AG04450 (cell line): ENCODE results near the gene PRRC1. TPM values are rescaled to one million over a fixed set of nuclear protein-coding genes. Genes with fewer than 3 reads are reported as not detected.

Source experiments
- CTCF ChIA-PET: fragments of 300-600, 350-600 bp; formaldehyde crosslinking; extraction: SDS; loops from one replicate; lab custom pipeline; 2022; ENCODE audit warnings: antibody characterized with exemption, inconsistent platforms; lab: Charles Lee
- POLR2A ChIA-PET: fragments of 350-600 bp; formaldehyde crosslinking; extraction: SDS; loops from one replicate; lab custom pipeline; 2021; ENCODE audit warnings: antibody characterized with exemption, inconsistent platforms; lab: Yijun Ruan, JAX
- DNase-seq: peaks from one replicate; pipeline ENCODE4 v3.0.0-alpha.2; 2011; ENCODE audit warnings: low read depth, low spot score
- H3K27ac ChIP-seq: one replicate; pipeline ENCODE4 v1.5.1; 2012; ENCODE audit warnings: low read depth, low read length, control low read depth
- H3K27me3 ChIP-seq: one replicate; pipeline ENCODE4 v1.6.0; 2012; ENCODE audit warnings: low read length; ENCODE audit not compliant: control insufficient read depth, insufficient read depth
- H3K4me3 ChIP-seq: 2 replicates; pipeline ENCODE4 v1.5.1; 2011; ENCODE audit warnings: mild to moderate bottlenecking, low read depth, low read length, control low read depth
- H3K9me3 ChIP-seq: 2 replicates; pipeline ENCODE4 v1.5.1; 2012; ENCODE audit warnings: low read length; ENCODE audit not compliant: control insufficient read depth, insufficient read depth
- polyA plus RNA-seq: library from polyadenylated mRNA; depleted of rRNA; stranded (reverse); fragments of >200 nt; gene quantifications from 2 replicates; pipeline ENCODE4 v1.2.3, GENCODE V29; 2011
- TF ChIP-seq, protein P1 (sequence below): IDR thresholded peaks from 2 replicates; pipeline ENCODE4 v1.5.1; 2011; ENCODE audit warnings: low read depth, low read length, control low read depth, inconsistent platforms

Gene PRRC1
- polyA plus RNA-seq, 1 experiment: 120 TPM

DNA sequence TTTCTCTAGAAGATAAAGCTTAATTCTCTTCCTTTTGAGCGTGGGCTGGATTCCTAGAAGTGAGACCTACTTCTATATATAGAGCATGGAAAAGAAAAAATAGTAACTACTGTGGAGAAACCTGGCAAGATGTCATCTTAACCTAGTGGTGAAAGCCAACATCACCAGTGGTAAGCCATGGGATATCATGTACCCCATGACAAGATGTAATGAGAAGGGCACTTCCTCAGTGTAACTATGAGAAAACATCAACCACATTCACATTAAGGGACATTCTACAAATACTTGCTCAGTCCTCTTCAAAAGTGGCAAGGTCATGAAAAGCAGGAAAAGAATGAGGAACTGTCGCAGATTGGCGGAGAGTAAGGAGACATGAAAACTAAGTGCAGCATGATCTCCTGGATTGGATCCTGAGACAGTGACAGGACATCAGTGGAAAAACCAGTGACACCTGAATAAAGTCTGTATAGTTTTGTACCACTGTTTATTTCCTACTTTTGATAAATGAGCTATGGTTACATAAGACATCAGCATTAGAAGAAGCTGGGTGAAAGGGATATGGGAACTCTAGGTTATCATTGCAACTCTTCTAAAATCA is 65.4 kb downstream of the PRRC1 start:
- no peak overlapping the region for H3K27ac ChIP-seq
- no peak for DNase-seq
- no peaks in the 10 kb centered on the region for H3K9me3 ChIP-seq
- POLR2A ChIA-PET: no interaction called here
- H3K27me3 ChIP-seq: no peaks in the 10 kb centered on the region
- TF ChIP-seq, protein P1, sequence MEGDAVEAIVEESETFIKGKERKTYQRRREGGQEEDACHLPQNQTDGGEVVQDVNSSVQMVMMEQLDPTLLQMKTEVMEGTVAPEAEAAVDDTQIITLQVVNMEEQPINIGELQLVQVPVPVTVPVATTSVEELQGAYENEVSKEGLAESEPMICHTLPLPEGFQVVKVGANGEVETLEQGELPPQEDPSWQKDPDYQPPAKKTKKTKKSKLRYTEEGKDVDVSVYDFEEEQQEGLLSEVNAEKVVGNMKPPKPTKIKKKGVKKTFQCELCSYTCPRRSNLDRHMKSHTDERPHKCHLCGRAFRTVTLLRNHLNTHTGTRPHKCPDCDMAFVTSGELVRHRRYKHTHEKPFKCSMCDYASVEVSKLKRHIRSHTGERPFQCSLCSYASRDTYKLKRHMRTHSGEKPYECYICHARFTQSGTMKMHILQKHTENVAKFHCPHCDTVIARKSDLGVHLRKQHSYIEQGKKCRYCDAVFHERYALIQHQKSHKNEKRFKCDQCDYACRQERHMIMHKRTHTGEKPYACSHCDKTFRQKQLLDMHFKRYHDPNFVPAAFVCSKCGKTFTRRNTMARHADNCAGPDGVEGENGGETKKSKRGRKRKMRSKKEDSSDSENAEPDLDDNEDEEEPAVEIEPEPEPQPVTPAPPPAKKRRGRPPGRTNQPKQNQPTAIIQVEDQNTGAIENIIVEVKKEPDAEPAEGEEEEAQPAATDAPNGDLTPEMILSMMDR: no peak
- CTCF ChIA-PET: no interaction called here
- no peak overlapping the region for H3K4me3 ChIP-seq

DNA sequence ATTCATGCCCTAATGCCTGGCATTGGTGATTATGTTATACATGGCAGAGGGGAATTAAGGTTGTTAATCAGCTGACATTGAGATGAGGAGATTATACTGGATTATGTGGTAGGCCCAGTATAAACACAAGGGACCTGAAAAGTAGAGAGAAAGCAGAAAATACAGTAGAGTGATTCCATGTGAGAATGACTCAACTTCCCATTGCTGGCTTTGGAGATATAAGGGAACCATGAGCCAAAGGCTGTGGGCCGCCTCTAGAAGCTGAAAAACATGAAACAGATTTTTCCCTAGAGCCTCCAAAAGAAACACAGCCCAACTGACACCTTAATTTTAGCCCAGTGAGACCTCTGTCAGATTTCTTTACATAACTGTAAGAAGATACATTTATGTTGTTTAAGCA is 66.4 kb downstream of the PRRC1 start:
- Histone ChIP-seq H3K27ac (no peak overlapping the region), H3K9me3 (no peaks in the 10 kb centered on the region), H3K4me3 (no peak overlapping the region), H3K27me3 (no peaks in the 10 kb centered on the region)
- POLR2A ChIA-PET: no interaction called here
- TF ChIP-seq, protein P1: no peak
- CTCF ChIA-PET: no interaction called here
- no peak for DNase-seq

DNA sequence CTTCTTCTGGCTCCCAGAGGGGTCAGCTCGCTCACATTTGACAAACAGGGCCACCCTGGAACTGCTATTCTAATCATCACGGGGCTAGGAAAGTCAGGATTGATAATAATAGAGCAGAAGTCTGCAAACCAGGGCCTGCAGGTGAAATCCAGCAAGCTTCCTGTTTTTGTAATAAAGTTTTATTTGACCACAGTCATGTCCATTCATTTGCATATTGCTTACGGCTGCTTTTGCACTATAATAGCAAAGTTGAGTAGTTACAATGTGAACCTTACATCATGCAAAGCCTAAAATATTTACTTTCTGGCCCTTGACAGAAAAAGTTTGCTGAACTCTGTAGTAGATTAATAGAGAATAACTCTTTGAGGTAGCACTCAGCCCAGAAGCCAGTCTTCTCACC is 68.2 kb downstream of the PRRC1 start:
- Histone ChIP-seq H3K27me3 (peaks cover 2% of the 10 kb centered on the region), H3K9me3 (no peaks in the 10 kb centered on the region), H3K4me3 (no peak overlapping the region), H3K27ac (no peak overlapping the region)
- CTCF ChIA-PET: no interaction called here
- TF ChIP-seq, protein P1: no peak
- no peak for DNase-seq
- POLR2A ChIA-PET: no interaction called here

DNA sequence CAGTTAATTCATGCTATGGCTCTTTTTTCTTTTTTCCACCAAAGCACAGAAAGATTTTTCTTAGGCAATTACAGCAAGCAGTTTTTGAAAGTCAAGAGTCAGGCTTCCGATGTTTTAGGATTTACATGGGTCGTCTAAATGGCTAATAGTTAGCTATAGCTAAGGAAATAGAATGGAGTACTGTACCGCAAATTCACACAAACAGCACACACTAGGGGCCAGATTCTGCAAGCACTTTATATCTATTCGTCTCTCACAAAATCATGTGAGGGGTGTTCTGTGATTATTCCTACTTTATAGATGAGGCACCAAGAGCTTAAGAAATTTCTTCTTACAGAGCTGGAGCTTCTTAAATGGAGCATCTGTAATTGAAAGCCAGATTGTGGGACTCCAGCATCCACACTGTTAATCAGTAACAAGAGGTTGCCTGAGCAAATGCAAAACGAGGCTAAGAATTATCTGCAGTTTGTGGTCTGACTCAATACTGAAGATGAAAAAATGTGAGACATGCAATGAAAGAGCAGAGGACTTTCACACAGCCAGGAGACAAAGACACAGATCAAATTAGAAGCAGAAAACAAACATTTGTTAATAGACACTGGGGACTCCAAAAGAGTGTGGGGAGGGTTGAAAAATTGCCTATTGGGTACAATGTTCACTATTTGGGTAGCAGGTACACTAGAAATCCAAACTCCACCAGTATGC is 68.8 kb downstream of the PRRC1 start:
- TF ChIP-seq, protein P1: no peak
- ChIA-PET POLR2A (no interaction called here), CTCF (no interaction called here)
- Histone ChIP-seq H3K4me3 (no peak overlapping the region), H3K27me3 (peaks cover 2% of the 10 kb centered on the region), H3K9me3 (no peaks in the 10 kb centered on the region), H3K27ac (no peak overlapping the region)
- no peak for DNase-seq

DNA sequence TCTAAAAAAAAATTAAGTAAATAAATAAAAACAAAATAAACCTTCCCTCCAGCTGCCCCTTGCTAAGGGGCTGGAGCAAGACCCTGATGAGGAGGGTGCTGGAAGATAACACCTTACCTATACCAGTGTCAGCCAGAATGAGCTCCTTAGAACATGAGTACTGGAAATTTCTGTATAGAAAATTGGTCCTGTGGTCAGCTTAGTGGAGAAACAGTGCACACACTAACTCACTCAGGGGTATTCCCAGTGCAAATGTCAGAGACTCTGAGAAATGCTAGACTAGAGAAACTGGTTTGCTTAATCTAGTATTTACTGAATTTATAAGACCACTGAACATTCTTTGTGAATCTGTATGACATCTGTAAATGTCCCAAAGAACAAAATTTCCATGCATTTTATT is 69.4 kb downstream of the PRRC1 start:
- ChIA-PET POLR2A (no interaction called here), CTCF (no interaction called here)
- DNase-seq: no peak

More for the DNA sequence above, 69.4 kb downstream of the PRRC1 start:
- no peak overlapping the region for H3K4me3 ChIP-seq
- H3K27ac ChIP-seq: no peak overlapping the region
- TF ChIP-seq, protein P1: no peak
- H3K27me3 ChIP-seq: peaks cover 2% of the 10 kb centered on the region
- no peaks in the 10 kb centered on the region for H3K9me3 ChIP-seq
